GM12878 (cell line): ENCODE data around the gene SLC1A2. TPM values are rescaled to one million over a fixed set of nuclear protein-coding genes. Genes with fewer than 3 reads are reported as not detected.

Experiments used
- ATAC-seq: fragments of 200-7000 bp; cut with Tn5 transposase; 3 replicates; pipeline ENCODE4 v1.9.1; 2020; ENCODE audit warnings: mild to moderate bottlenecking, moderate library complexity
- BruUV-seq: library from RNA; stranded (reverse); fragments of 400-500 nt; replicated peaks from 2 replicates; lab custom pipeline; 2021; lab: Mats Ljungman, UMichigan
- CTCF ChIA-PET: fragments of 300-600 bp; sonication (Branson Sonifier 250); formaldehyde crosslinking; extraction: SDS; loops from one replicate; lab custom pipeline; 2021; ENCODE audit warnings: inconsistent platforms; lab: Yijun Ruan, JAX
- POLR2A ChIA-PET: fragments of 350-600 bp; formaldehyde crosslinking; extraction: SDS; loops from one replicate; lab custom pipeline; 2021; ENCODE audit warnings: inconsistent platforms; lab: Charles Lee
- RAD21 ChIA-PET: fragments of 300-600 bp; sonication (Branson Sonifier 250); formaldehyde crosslinking; loops from one replicate; lab custom pipeline; 2023; ENCODE audit warnings: antibody characterized with exemption; ENCODE audit not compliant: unreplicated experiment; lab: Charles Lee
- SMC1A ChIA-PET: fragments of 300-600 bp; sonication (Branson Sonifier 250); formaldehyde crosslinking; loops from one replicate; lab custom pipeline; 2023; ENCODE audit not compliant: unreplicated experiment, uncharacterized antibody; lab: Charles Lee
- DNase-seq: peaks from one replicate; pipeline ENCODE4 v3.0.0-alpha.2; 2011; ENCODE audit warnings: low read depth, low spot score
- FAIRE-seq: peaks from 3 replicates; lab custom pipeline; 2011; peaks lifted over from hg19 to GRCh38; lab: Jason Lieb, UNC
- H2AFZ ChIP-seq: 2 replicates; pipeline ENCODE4 v1.6.0; 2011; ENCODE audit warnings: low read depth, low read length, control low read depth; ENCODE audit not compliant: control insufficient read depth
- H3K27ac ChIP-seq: 2 replicates; pipeline ENCODE4 v1.5.1; 2011; ENCODE audit warnings: control low read depth; ENCODE audit not compliant: control insufficient read depth, insufficient read depth
- H3K27me3 ChIP-seq, 2 experiments: replicated peaks in 1 of 2; 2 replicates each; pipeline versions ENCODE4 v1.6.0 to v1.6.1; 2011; ENCODE audit warnings: low read length in 1 of 2; ENCODE audit not compliant: control insufficient read depth in 2 of 2, insufficient read depth in 2 of 2
- H3K36me3 ChIP-seq, 2 experiments: 2 replicates each; pipeline ENCODE4 v1.5.1; 2011; ENCODE audit warnings: low read length in 1 of 2; ENCODE audit not compliant: control insufficient read depth in 2 of 2, insufficient read depth in 2 of 2
- H3K4me1 ChIP-seq: 2 replicates; pipeline ENCODE4 v1.6.1; 2011; ENCODE audit warnings: mild to moderate bottlenecking, low read length, moderate library complexity, mixed read lengths; ENCODE audit not compliant: control insufficient read depth, insufficient read depth
- H3K4me2 ChIP-seq: 2 replicates; pipeline ENCODE4 v1.6.0; 2011; ENCODE audit warnings: control low read depth; ENCODE audit not compliant: control insufficient read depth, insufficient read depth
- H3K4me3 ChIP-seq: fragments of 200-600 bp; sonication (generic); 2 replicates; pipeline ENCODE4 v1.5.1; 2016
- H3K79me2 ChIP-seq: 2 replicates; pipeline ENCODE4 v1.6.0; 2011; ENCODE audit warnings: low read length; ENCODE audit not compliant: control insufficient read depth, insufficient read depth
- H3K9ac ChIP-seq: 2 replicates; pipeline ENCODE4 v1.8.0; 2011; ENCODE audit warnings: low read length, control low read depth, mixed read lengths; ENCODE audit not compliant: control insufficient read depth, insufficient read depth
- H3K9me3 ChIP-seq: replicated peaks from 3 replicates; pipeline ENCODE4 v1.5.1; 2011; ENCODE audit warnings: mild to moderate bottlenecking, low read length; ENCODE audit not compliant: control insufficient read depth, insufficient read depth
- H4K20me1 ChIP-seq: 2 replicates; pipeline ENCODE4 v1.6.0; 2011; ENCODE audit not compliant: control insufficient read depth, insufficient read depth
- CBFB ChIP-seq: IDR thresholded peaks from 2 replicates; pipeline ENCODE4 v1.6.1; 2016; ENCODE audit warnings: antibody characterized with exemption, low read depth
- E2F8 ChIP-seq: fragments of 450-650 bp; IDR thresholded peaks from 2 replicates; pipeline ENCODE4 v1.6.1; 2018; ENCODE audit warnings: mild to moderate bottlenecking, low read depth, moderate library complexity; ENCODE audit not compliant: partially characterized antibody
- NRF1 ChIP-seq: conservative IDR thresholded peaks from 2 replicates; pipeline ENCODE4 v1.6.1; 2011; ENCODE audit warnings: mild to moderate bottlenecking, low read depth, low read length, improper control_type of control experiment
- PBX3 ChIP-seq: IDR thresholded peaks from 2 replicates; pipeline ENCODE4 v1.6.1; 2011; ENCODE audit warnings: mild to moderate bottlenecking, low read depth, low read length, moderate library complexity; ENCODE audit not compliant: insufficient replicate concordance
- POLR2AphosphoS5 ChIP-seq: IDR thresholded peaks from 2 replicates; pipeline ENCODE4 v1.6.1; 2011; ENCODE audit warnings: mild to moderate bottlenecking, low read length, inconsistent platforms
- POU2F2 ChIP-seq: IDR thresholded peaks from 3 replicates; pipeline ENCODE4 v1.6.1; 2011; ENCODE audit warnings: low read depth, mild to moderate bottlenecking, low read length, borderline replicate concordance
- RBBP5 ChIP-seq: fragments of 200-600 bp; sonication (generic); conservative IDR thresholded peaks from 2 replicates; pipeline ENCODE4 v1.6.1; 2016
- ZNF217 ChIP-seq: fragments of 450-650 bp; IDR thresholded peaks from 2 replicates; pipeline ENCODE4 v1.6.1; 2017; ENCODE audit warnings: antibody characterized with exemption, mild to moderate bottlenecking
- WGBS: methylation state at CpG from one replicate; pipeline ENCODE4 v1.1.6; 2016; ENCODE audit warnings: low lambda C conversion rate; ENCODE audit not compliant: insufficient replicate concordance, insufficient coverage; ENCODE audit errors: missing lambda C conversion rate; 5-methylcytosine and 5-hydroxymethylcytosine counted together
- in situ Hi-C: fragments of 300-500 bp; cut with MboI; formaldehyde crosslinking; loops from 9 replicates; pipeline ENCODE4 v1.14.3; 2018; ENCODE audit warnings: mixed read lengths
- intact Hi-C: fragments of 100-400 bp; cut with micrococcal nuclease; formaldehyde crosslinking; loops from one replicate; pipeline ENCODE4 v1.14.2; 2022; ENCODE audit not compliant: unreplicated experiment
- polyA plus RNA-seq, 11 experiments: library from polyadenylated mRNA; depleted of rRNA in 4 of 11; unstranded in 6 of 11; stranded (reverse) in 5 of 11; fragments of >200 nt; fragmentation: Nextera tagmentation in 4 of 11; fragmentation: Illumina TruSeq in 1 of 11; extraction: Ambion mirVana in 4 of 11; extraction: Trizol in 1 of 11; gene quantifications; 1 replicate in 1 of 11; 2 replicates in 10 of 11; pipeline versions ENCODE4 v1.2.1 to v1.2.3, GENCODE V29; 2011 to 2016; ENCODE audit warnings: inconsistent platforms in 2 of 11, missing spikeins in 2 of 11, low read depth in 1 of 11
- total RNA-seq, 4 experiments: library from RNA; depleted of rRNA in 3 of 4; stranded (reverse); fragments of >200 nt in 3 of 4; fragmentation: Illumina TruSeq in 1 of 4; extraction: Trizol in 1 of 4; gene quantifications; 2 replicates each; pipeline versions ENCODE4 v1.2.1 to v1.2.3, GENCODE V29; 2013 to 2021
- TF ChIP-seq, protein P1 (sequence below): IDR thresholded peaks from 2 replicates; pipeline ENCODE4 v1.6.1; 2011; ENCODE audit warnings: borderline replicate concordance, low read depth, mild to moderate bottlenecking, moderate library complexity, low read length; ENCODE audit not compliant: insufficient read depth, poor library complexity, severe bottlenecking
- TF ChIP-seq, protein P2 (sequence below): fragments of 450-650 bp; IDR thresholded peaks from 2 replicates; pipeline ENCODE4 v1.6.1; 2017; ENCODE audit warnings: low read depth, mild to moderate bottlenecking, moderate library complexity
- TF ChIP-seq, protein P3 (sequence below): IDR thresholded peaks from 2 replicates; pipeline ENCODE4 v1.6.1; 2011; ENCODE audit warnings: low read depth, low read length, improper control_type of control experiment, borderline replicate concordance

The SLC1A2 gene
- total and polyA plus RNA-seq, 10 of the 15 experiments (the other 5 are each of a cell fraction or from before 2014, with no cell fraction given): 0.01 to 0.84 (median 0.22) TPM; not detected in 1

- TF ChIP-seq, protein P1, sequence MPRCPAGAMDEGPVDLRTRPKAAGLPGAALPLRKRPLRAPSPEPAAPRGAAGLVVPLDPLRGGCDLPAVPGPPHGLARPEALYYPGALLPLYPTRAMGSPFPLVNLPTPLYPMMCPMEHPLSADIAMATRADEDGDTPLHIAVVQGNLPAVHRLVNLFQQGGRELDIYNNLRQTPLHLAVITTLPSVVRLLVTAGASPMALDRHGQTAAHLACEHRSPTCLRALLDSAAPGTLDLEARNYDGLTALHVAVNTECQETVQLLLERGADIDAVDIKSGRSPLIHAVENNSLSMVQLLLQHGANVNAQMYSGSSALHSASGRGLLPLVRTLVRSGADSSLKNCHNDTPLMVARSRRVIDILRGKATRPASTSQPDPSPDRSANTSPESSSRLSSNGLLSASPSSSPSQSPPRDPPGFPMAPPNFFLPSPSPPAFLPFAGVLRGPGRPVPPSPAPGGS: no peak
These were observed 95.0 kb downstream of the SLC1A2 start (continued) for GRCh38 chr11:35324183-35324886.

DNA sequence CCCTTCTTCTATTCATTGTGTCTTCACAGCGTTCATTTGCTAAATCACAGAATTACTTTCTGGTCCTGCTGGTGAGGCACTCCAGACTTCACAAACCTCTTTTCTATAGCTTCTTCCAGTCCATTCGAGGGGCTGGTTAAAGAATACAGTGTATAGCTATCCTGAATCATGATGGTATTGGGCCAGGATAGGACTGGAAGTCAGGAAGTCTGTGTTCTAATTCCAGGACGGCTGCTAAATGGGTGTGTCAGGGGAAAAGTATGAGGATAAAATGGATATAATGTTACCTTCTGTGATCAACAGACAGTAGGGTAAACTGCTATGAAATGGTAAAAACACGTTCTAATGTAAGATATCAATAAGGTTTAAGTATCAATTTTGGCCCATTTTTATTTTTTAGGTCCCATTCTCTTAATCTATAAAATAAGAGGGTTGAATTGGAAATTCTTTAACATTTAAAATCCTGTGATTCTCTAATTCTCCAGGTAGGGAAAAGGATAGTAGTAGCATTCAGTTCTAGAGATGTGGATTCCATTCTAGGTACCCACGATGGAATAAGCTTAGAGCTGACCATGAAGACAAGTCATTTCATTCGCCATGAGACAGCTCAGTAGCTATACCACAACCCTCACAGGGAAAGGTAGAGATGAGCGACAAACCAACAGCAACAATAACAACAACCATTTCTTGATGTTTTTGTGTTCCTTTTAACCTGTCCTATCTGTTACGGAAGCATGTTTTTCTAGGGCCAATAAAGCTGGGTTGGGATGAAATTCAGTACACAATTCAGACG is 96.1 kb downstream of the SLC1A2 start:
- Histone ChIP-seq H3K9ac (no peak overlapping the region), H3K27ac (no peak overlapping the region), H3K4me1 (peaks cover 12% of the 10 kb centered on the region), H3K9me3 (no peaks in the 10 kb centered on the region), H3K36me3 (no peaks in the 10 kb centered on the region), H3K4me2 (no peak overlapping the region), H2AFZ (no peak overlapping the region), H3K79me2 (no peaks in the 10 kb centered on the region), H4K20me1 (no peaks in the 10 kb centered on the region), H3K27me3 (no peaks in the 10 kb centered on the region), H3K4me3 (no peak overlapping the region)
- CTCF ChIA-PET: interaction anchor here (1.2 kb wide), 1 partner anchor 18 kb away, joined by 5 read pairs; no protein-coding TSS in a partner anchor
- ATAC-seq (no peak), DNase-seq (no peak), FAIRE-seq (no peak)
- 57% methylated on average over 9 of the region's 9 CpGs for WGBS
- in situ Hi-C loops (no loop called here), intact Hi-C loops (no loop called here)
- no TSS peak for BruUV-seq
- SMC1A ChIA-PET: interaction anchor here (0.7 to 1.6 kb wide), 3 partner anchors 10 to 18 kb away, joined by 3 to 5 read pairs (median 3); no protein-coding TSS in a partner anchor
- RAD21 ChIA-PET: no interaction called here
- POLR2A ChIA-PET: no interaction called here
- TF ChIP-seq NRF1 (no peak), E2F8 (no peak), RBBP5 (no peak), PBX3 (no peak), POU2F2 (no peak), POLR2AphosphoS5 (no peak), CBFB (no peak), ZNF217 (no peak)
- TF ChIP-seq, protein P2, sequence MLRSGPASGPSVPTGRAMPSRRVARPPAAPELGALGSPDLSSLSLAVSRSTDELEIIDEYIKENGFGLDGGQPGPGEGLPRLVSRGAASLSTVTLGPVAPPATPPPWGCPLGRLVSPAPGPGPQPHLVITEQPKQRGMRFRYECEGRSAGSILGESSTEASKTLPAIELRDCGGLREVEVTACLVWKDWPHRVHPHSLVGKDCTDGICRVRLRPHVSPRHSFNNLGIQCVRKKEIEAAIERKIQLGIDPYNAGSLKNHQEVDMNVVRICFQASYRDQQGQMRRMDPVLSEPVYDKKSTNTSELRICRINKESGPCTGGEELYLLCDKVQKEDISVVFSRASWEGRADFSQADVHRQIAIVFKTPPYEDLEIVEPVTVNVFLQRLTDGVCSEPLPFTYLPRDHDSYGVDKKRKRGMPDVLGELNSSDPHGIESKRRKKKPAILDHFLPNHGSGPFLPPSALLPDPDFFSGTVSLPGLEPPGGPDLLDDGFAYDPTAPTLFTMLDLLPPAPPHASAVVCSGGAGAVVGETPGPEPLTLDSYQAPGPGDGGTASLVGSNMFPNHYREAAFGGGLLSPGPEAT: no peak
- TF ChIP-seq, protein P3, sequence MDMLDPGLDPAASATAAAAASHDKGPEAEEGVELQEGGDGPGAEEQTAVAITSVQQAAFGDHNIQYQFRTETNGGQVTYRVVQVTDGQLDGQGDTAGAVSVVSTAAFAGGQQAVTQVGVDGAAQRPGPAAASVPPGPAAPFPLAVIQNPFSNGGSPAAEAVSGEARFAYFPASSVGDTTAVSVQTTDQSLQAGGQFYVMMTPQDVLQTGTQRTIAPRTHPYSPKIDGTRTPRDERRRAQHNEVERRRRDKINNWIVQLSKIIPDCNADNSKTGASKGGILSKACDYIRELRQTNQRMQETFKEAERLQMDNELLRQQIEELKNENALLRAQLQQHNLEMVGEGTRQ: no peak
